ENCODE measurements around the gene CDC34.

CDC34 gene

DNA sequence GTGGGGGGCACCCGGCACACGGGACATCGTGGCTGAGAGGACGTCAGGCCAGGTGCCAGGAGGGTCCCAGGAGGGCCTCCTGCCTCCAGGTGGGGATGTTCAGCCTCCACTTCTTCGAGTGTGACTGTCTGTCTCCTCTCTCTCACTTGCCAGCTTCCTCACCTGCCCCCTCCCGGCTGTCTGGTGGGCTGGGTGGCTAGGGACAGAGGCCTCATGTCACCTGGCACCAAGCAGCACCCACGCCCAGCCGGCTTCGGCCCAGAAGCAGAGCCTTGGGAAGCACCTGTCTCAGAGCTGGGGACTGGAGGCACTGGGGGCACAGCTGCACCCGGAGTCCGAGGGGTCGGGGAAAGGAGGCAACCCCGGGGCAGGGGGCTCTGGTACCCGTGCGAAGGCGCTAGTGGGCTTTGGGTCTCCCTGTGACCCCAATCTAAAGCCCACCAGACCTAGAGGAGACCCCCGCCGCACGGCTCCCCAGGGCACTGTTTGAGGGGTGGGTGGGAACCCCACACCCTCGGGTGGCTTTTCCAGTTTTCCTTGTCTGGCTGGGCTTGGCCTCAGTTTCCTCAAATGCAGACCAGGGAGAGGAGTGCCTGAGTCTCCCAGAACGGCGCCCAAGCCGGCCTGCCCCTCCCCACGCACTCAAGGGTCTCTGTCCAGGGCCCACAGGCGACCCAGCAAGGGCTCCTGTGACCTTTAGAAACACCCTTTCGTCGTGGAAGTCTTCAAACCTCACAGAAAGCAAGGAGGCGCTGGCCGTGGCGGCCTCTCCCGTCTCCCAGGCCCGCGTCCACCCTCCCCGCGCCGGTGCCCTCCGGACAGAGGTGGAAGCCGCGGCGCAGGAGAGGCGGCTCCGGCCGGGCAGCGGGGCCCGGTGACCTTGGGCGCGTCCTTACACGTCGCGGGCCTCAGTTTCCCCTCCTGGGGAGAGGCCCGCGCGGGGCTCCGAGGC lies 57.5 kb downstream of the CDC34 start:
- DNase-seq (ENCODE audit: low spot score) = no peak

DNA sequence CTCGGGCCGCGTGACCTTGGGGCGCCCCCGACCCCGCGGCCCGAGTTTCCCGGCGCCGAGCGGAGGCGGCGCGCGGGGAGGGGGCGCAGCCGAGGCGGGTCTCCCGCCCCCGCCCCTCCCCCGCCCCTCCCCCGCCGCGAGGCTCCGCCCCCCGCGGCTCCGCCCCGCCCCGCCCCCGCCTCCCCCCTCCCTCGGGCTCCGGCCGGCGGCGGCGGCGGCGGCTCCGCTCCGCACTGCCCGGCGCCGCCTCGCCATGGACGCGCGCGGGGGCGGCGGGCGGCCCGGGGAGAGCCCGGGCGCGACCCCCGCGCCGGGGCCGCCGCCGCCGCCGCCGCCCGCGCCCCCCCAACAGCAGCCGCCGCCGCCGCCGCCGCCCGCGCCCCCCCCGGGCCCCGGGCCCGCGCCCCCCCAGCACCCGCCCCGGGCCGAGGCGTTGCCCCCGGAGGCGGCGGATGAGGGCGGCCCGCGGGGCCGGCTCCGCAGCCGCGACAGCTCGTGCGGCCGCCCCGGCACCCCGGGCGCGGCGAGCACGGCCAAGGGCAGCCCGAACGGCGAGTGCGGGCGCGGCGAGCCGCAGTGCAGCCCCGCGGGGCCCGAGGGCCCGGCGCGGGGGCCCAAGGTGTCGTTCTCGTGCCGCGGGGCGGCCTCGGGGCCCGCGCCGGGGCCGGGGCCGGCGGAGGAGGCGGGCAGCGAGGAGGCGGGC lies 58.3 kb downstream of the CDC34 start, which contains the start of gene HCN2:
HCN2 (plus strand) TSS at position 189 of the 703 bp plus-strand sequence; CDS start at position 254, 65 bp downstream.
- no peak for DNase-seq (ENCODE audit: low spot score)

GRCh38 chr19:590396-590745 lies 58.8 kb downstream of the CDC34 start:
- DNase-seq (ENCODE audit: low spot score) = no peak

DNA sequence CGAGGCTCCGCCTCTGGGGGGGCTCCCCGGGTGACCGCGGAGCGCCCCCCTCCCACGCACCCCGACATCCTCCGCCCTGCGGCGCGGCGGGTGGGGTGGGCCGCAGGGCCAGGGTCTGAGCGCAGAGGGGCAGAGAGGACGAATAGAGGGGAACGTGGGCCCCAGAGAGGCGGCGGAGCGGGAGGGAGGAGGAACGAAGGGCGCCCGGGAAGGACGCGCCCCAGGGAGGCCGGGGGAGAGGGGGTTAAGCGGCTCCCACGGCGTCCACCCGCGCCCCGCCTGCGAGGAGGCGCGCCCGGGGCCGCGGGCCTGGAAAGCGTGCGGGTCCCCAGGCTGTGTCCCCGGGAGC lies 59.2 kb downstream of the CDC34 start:
- no peak for DNase-seq (ENCODE audit: low spot score)

DNA sequence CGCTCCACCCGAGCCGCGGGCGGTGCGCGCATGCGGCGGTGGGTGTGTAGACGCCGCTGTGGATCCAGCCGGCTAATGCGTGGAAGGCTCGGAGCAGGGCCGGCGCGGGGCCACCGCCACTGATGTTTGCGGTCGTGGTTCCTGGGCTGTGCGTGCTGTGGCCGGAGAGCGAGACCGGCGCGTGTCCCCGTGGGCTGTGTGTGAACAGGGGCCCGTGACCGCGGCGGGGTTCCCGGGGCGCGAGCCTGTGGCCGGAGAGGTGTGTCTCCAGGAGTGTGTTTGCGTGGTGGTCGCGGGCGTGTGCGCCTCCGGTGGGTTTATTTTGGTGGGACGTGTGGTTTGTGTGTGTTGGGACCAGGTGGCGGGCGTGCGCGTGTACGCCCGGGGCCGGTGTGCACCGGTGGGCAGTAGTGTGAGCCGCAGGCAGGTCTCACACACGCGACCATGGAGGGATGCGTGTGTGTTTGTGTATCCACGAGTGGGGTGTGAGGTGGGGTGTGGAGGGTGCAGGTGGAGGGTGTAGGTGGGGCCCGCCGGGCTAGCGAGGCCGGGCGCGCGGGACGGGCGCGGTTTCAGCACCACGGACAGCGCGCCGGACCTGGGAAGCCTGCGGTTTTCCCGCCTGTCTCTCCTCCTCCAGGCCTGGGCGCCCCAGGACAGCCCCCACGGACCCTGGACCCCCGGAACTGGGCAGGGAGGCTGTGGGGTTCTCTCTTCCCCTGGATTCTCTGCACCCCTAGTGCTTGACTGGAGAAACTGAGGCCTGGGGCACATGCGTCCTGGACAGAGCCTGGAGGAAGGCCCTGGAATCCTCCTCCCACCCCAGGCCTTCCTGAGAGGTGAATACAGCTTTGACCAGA lies 59.8 kb downstream of the CDC34 start:
- DNase-seq (ENCODE audit: low spot score) = peak; percentile 83
